ENCODE data around the gene CHRND. TPM values are rescaled to one million over a fixed set of nuclear protein-coding genes. Genes with fewer than 3 reads are reported as not detected.

CHRND gene
- total RNA-seq, 3 donors from 2014 or later, result not detected

- H3K36me3 ChIP-seq, result no peaks in the 10 kb centered on the region
- DNase-seq (ENCODE audit: low spot score in 2 of 2), result peak in 1 of 2 donors; percentile 31
- no peak overlapping the region for H3K27ac ChIP-seq
- no peaks in the 10 kb centered on the region for H3K4me1 ChIP-seq
- peaks cover 0 to 70% of the 10 kb centered on the region in 2 donors for H3K27me3 ChIP-seq
- H3K4me3 ChIP-seq, result no peak overlapping the region
- TF ChIP-seq POLR2AphosphoS5 (IDR thresholded peaks at IDR 0.05), result no peak
- TF ChIP-seq POLR2A (IDR thresholded peaks at IDR 0.05), result no peak
- intact Hi-C loops (cut with DNase I; ENCODE audit: low total_unique reads), result no loop called here
- no peaks in the 10 kb centered on the region for H3K9me3 ChIP-seq
Observed at GRCh38 chr2:232483923-232484627, 41.9 kb upstream of the CHRND start.

GRCh38 chr2:232484628-232485347 is 41.2 kb upstream of the CHRND start:
- Histone ChIP-seq H3K27me3 (peaks cover 0 to 70% of the 10 kb centered on the region in 2 donors), H3K27ac (no peak overlapping the region), H3K36me3 (no peaks in the 10 kb centered on the region), H3K4me1 (no peaks in the 10 kb centered on the region), H3K9me3 (no peaks in the 10 kb centered on the region), H3K4me3 (no peak overlapping the region)
- peak in 1 of 2 donors; percentile 43 for DNase-seq (ENCODE audit: low spot score in 2 of 2)
- intact Hi-C loops (cut with DNase I; ENCODE audit: low total_unique reads), result no loop called here
- TF ChIP-seq POLR2AphosphoS5 (IDR thresholded peaks at IDR 0.05), result no peak
- no peak for TF ChIP-seq POLR2A (IDR thresholded peaks at IDR 0.05)
- no peak for TF ChIP-seq CTCF (IDR thresholded peaks at IDR 0.05)

GRCh38 chr2:232485348-232485756 is 40.6 kb upstream of the CHRND start:
- TF ChIP-seq CTCF (IDR thresholded peaks at IDR 0.05) (no peak), POLR2A (IDR thresholded peaks at IDR 0.05) (no peak), POLR2AphosphoS5 (IDR thresholded peaks at IDR 0.05) (no peak)
- peaks cover 0 to 70% of the 10 kb centered on the region in 2 donors for H3K27me3 ChIP-seq

GRCh38 chr2:232485757-232486557 is 40.0 kb upstream of the CHRND start:
- TF ChIP-seq POLR2AphosphoS5 (IDR thresholded peaks at IDR 0.05) (no peak), CTCF (IDR thresholded peaks at IDR 0.05) (no peak), POLR2A (IDR thresholded peaks at IDR 0.05) (no peak)
- Histone ChIP-seq H3K36me3 (no peaks in the 10 kb centered on the region), H3K4me1 (no peaks in the 10 kb centered on the region), H3K4me3 (peak overlapping the region in 1 of 3 donors; percentile 55), H3K27ac (no peak overlapping the region), H3K9me3 (no peaks in the 10 kb centered on the region), H3K27me3 (peaks cover 0 to 70% of the 10 kb centered on the region in 2 donors)
- intact Hi-C loops (cut with DNase I; ENCODE audit: low total_unique reads), result no loop called here
- DNase-seq (ENCODE audit: low spot score in 2 of 2), result no peak

More at GRCh38 chr2:232485348-232485756, 40.6 kb upstream of the CHRND start:
- H3K9me3 ChIP-seq, result no peaks in the 10 kb centered on the region
- no peak overlapping the region for H3K27ac ChIP-seq
- no peaks in the 10 kb centered on the region for H3K36me3 ChIP-seq
- peak overlapping the region in 1 of 3 donors; percentile 55 for H3K4me3 ChIP-seq
- DNase-seq (ENCODE audit: low spot score in 2 of 2), result peak in 1 of 2 donors; percentile 31
- intact Hi-C loops (cut with DNase I; ENCODE audit: low total_unique reads), result no loop called here
- H3K4me1 ChIP-seq, result no peaks in the 10 kb centered on the region

- intact Hi-C loops (cut with DNase I; ENCODE audit: low total_unique reads), result no loop called here
- Histone ChIP-seq H3K4me1 (no peaks in the 10 kb centered on the region), H3K27ac (no peak overlapping the region), H3K4me3 (peak overlapping the region in 2 of 3 donors; percentile 41 to 55), H3K9me3 (no peaks in the 10 kb centered on the region), H3K36me3 (no peaks in the 10 kb centered on the region), H3K27me3 (peaks cover 0 to 62% of the 10 kb centered on the region in 2 donors)
- DNase-seq (ENCODE audit: low spot score in 2 of 2), result no peak
- no peak for TF ChIP-seq CTCF (IDR thresholded peaks at IDR 0.05)
- TF ChIP-seq POLR2A (IDR thresholded peaks at IDR 0.05), result no peak
- TF ChIP-seq POLR2AphosphoS5 (IDR thresholded peaks at IDR 0.05), result no peak
Observed at GRCh38 chr2:232486558-232487384, 39.2 kb upstream of the CHRND start.
